ENCODE data around the gene TTC1.
"Not testable (repeated sequence)": the region's sequence is repeated elsewhere in the genome, so short reads cannot be mapped to it uniquely, and the experiment has no call there.

The TTC1 gene

GRCh38 chr5:160001457-160001856 lies 7.5 kb upstream of the TTC1 start:
- no peak for DNase-seq

DNA sequence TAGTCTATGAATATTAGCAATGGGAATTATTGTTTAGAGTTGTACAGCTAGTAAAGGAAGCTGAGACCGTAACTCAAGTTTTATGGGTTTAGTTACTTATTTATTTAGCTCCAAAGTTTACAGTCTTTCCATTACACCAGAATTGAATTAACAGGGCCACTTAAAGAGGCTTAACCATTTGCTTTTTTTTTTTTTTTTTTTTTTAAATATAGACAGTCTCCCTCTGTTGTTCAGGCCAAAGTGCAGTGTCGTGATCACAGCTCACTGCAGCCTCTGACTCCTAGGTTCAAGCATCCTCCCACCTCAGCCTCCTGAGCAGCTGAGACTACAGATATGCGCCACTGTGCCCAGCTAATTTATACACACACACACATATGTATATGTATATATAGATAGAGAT lies 1.4 kb upstream of the TTC1 start:
- DNase-seq: no peak

DNA sequence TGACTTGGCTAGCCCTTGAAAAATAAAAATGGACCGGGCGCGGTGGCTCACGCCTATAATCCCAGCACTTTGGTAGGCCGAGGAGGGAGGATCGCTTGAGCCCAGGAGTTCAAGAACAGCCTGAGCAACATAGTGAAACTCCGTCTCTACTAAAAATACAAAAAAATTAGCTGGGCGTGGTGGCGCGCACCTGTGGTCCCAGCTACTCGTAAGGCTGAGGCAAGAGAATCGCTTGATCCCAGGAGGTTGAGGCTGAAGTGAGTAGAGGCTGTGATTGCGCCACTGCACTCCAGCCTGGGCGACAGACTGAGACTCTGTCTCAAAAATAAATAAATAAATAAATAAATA lies 436 bp upstream of the TTC1 start:
- not testable (repeated sequence) for DNase-seq

- DNase-seq: no peak
These were observed 651 bp downstream of the TTC1 start for GRCh38 chr5:160009591-160009989.

DNA sequence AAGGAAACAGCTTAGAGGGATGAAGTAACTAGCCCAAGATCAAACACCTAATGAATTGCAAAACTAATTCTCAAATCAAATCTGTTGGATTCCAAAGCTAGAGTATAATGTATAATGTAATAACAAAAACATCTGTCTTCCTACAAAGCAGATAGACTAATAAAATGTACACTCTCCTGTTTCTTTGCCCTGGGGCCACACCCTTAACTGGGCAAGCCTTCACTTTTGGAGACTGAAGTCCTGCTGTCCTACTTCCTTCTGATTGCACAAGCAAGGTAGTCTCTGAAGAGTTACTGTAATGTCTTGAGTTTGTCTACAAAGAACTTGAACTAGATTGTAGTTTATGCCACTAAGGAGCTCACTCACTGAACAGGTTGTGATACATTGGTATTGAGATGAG lies 2.5 kb downstream of the TTC1 start:
- no peak for DNase-seq

DNA sequence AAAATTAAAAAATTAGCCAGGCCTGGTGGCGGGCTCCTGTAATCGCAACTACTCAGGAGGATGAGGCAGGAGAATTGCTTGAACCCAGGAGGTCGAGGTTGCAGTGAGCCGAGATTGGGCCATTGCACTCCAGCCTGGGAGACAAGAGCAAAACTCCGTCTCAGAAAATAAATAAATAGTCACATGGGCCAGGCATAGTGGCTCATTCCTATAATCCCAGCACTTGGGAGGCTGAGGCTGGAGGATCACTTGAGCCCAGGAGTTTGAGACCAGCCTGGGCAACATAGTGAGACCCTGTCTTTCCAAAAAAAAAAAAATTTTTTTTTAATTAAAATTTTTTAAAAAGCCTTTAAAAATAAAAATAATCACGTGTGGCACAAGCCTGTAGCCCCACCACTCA lies 5.3 kb downstream of the TTC1 start:
- not testable (repeated sequence) for DNase-seq

GRCh38 chr5:160018945-160019625 lies 10.1 kb downstream of the TTC1 start:
- DNase-seq: no peak

- no peak for DNase-seq
These were observed 11.4 kb downstream of the TTC1 start for GRCh38 chr5:160020266-160020770.

- DNase-seq: no peak
These were observed 12.0 kb downstream of the TTC1 start for GRCh38 chr5:160020964-160021363.

DNA sequence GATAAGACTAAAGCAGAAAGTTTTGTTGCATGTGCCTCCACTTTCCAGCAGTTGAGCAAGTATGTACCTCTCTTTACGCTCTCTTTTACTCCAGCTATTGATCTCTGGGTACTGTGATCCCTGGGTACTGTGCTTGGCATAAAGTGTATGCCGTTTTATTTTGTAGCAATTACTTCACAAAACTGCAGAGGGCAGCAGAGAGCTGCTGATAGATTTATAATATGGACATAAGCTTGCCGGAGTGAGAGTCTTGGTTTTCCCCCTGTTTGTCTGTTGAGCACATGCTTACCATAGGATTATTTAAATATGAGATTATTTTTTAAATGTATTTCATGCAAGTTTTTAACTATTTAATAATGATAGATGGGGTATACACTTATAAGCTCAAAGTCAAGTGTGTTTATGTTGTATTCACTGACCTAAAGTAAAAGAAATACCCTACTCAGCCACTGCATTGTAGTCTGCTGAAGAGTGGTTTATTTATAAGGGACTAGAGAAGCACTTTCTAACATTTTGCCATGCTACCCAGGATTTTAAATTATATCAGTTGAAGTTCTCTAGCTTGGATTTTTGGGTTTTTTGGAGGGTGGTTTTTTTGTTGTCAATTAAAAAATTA lies 13.0 kb downstream of the TTC1 start:
- no peak for DNase-seq

DNA sequence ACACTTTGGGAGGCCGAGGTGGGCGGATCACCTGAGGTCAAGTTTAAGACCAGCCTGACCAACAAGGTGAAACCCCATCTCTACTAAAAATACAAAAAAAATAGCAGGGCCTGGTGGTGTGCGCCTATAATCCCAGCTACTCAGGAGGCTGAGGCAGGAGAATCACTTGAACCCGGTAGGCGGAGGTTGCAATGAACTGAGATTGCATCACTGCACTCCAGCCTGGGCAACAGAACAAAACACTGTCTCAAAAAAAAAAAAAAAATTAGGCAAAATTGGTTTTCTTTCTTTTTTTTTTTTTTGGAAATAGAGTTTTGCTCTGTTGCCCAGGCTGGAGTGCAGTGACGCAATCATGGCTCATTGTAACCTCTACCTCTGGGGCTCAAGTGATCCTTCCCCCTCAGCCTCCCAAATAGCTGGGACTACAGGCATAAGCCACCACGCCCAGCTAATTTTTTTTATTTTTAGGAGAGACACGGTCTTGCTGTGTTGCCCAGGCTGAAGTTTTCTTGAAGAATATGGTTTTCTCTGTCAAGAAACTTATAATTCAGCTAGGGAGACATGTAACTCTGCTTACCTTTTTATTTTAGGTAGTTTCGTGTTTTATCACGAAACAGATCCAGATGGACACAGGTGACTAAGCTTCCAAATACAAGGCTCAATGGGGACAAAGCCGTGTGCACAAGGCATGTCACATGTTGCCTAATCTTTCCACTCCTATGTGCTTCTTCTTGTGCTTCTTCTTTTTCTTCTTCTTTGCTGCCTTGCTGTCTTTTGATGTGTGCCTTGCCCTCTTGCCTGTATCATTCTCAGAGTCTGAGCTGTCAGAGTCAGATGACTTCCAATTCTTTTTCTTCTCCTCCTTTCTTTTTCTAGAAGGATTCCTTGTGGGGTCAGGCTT lies 14.3 kb downstream of the TTC1 start:
- DNase-seq: no peak

GRCh38 chr5:160023908-160024630 lies 15.1 kb downstream of the TTC1 start:
- DNase-seq: no peak

DNA sequence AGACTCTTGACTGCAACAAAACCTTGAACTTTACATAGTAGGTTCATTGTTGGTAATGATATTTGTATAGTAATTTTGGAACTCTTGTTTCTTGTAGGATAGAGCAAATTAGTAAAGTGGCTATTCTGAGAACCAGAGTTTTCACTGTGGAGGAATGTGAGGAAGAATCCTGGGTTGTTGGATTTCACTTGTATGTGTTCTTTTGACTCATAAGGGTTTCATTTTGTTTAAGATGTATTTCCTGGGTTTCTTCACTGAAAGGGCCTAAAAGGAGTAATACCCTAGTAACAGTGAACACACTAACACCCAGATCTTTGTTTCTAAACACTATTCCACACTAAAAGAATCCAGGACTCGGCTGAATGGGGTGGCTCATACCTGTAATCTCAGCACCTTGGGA lies 20.1 kb downstream of the TTC1 start:
- DNase-seq: no peak

DNA sequence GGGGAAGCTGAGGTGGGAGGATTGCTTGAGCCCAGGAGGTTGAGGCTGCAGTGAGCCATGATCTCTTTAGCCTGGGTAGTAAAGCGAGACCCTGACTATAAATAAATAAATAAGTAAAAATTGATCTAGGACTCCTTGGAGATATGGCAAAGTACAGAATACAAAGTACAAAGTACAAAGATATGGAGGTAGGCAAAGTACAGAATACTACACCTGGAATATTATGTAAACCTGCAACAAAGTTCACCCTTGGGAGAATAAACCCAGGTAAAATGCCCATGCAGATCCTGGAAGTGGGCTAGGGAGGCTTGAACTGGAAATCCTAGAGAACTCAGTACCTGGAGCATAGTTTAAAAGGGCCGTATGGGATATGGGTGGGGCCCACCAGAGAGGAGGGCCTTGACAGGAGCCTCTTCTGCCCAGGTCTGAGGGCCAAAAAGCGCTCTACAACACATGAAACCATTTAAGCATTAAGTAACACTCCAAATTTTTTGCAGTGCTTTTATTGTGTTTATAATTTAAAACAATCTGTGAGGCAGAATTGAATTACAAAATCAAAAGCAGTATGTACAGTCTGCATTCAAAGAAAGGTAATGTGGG lies 20.7 kb downstream of the TTC1 start:
- no peak for DNase-seq

DNA sequence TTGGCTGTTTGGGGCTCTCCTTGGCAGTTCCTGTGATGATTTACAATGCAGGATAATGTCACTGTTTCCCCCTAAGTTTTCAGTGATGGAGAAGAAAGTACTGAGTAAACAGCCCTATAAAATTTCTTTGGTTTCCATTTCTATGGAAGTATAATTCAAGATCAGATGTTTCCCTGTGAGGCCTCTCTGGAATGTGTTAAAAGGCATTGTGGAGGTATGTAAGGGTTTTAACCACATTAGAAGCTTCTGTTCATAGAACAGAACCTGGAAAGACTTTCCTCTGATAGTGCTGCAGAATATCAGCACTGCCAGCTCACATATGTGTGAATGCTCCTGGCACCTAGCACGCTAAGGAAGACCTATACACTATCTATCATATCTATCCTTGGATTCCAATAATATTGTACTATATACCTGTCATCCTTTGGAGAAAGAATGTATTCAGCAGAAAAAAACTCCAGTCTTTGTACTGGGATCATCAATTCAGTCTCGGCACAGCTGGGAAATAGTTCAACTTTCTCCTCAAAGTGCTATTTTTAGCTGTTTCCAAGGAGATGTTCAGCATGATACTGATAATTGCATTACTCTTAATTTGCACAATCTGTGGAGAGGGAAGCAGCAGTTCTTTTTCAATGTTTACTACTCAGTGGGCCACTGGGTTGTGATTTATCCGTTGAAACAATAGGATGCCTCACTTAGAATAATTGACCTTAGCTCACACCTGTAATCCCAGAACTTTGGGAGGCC lies 21.9 kb downstream of the TTC1 start:
- DNase-seq: no peak

DNA sequence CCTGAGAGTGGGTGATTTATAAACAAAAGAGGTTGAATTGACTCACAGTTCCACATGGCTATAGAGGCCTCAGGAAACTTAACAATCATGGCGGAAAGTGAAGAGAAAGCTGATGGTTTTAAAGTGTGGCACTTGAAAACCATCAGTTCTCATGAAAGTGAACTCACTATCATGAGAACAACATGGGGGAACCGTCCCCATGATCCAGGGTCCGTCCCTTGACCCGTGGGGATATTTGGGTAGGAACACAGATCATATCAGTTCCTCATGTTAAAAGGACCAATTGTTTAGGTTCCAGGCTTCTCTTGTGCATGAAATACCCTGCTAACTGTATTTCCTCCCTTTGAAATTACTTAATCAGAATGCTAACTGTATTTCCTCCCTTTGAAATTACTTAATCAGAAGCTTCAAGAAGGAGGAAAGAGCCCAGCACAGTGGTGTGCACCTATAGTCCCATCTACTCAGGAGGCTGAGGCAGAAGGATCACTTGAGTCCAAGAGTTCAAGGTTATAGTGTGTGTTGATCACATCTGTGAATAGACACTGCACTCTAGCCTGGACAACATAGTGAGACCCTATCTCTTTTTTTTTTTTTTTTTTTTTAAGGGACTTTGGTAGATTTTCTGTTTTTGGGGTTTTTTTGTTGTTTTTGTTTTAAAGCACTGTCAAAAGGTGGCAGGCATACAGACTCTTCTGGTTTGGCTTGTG lies 24.8 kb downstream of the TTC1 start:
- no peak for DNase-seq

GRCh38 chr5:160036243-160036642 lies 27.3 kb downstream of the TTC1 start:
- no peak for DNase-seq

GRCh38 chr5:160036884-160037283 lies 27.9 kb downstream of the TTC1 start:
- DNase-seq: no peak

DNA sequence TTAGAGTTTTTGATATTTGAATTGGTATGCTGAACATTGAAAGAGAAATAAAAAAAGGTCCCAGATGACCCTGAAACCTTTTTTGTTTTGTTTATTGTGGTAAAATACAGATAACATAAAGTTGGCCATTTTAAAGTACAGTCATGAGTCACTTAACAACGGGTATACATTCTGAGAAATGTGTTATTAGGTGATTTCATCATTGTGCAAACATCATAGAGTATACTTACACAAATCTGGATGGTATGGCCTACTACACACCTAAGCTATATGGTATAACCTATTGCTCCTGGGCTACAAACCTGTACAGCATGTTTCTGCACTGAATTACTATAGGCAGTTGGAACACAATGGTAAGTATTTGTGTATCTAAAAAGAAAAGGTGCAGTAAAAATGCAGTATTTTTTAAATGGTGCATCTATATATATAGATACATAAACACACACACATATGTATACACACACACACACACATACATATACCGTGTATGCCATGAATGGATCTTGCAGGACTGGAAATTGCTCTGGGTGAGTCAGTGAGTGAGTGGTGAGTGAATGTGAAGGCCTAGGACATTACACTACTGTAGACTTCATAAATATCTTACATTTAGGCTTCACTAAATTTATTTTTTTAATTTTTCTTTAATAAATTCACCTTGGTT lies 31.0 kb downstream of the TTC1 start:
- DNase-seq: no peak

- DNase-seq: no peak
These were observed 31.5 kb downstream of the TTC1 start for GRCh38 chr5:160040471-160040835.

- DNase-seq: no peak
These were observed 33.7 kb downstream of the TTC1 start for GRCh38 chr5:160042671-160043070.
